Measurements from ENCODE around the gene PPP4R2.

Gene PPP4R2

DNA sequence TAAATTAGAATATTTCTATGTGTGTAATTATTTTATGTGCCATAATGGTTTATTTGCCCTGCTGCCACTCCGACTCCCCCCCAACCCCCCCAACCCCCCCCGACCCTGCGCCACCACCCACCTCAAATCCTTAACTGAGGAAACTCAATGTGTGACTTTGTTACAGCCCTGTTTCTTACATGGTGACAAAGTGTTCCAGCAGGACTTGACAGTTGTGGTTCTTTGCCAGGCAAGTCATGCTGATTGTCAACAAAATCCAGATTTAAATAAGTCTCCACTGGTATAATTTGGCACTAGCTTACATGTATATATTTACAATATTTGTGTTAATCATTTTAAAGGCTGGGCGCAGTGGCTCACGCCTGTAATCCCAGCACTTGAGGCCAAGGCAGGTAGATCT is 72.6 kb downstream of the PPP4R2 start:
- ChIA-PET CTCF (no interaction called here), POLR2A (no interaction called here)
- TF ChIP-seq L3MBTL2 (conservative IDR thresholded peaks at IDR 0.05), result no peak
- no peak for DNase-seq (ENCODE audit: extremely low spot score)

- ChIA-PET POLR2A (no interaction called here), CTCF (no interaction called here)
These were observed 73.3 kb downstream of the PPP4R2 start for GRCh38 chr3:73069775-73070444.

DNA sequence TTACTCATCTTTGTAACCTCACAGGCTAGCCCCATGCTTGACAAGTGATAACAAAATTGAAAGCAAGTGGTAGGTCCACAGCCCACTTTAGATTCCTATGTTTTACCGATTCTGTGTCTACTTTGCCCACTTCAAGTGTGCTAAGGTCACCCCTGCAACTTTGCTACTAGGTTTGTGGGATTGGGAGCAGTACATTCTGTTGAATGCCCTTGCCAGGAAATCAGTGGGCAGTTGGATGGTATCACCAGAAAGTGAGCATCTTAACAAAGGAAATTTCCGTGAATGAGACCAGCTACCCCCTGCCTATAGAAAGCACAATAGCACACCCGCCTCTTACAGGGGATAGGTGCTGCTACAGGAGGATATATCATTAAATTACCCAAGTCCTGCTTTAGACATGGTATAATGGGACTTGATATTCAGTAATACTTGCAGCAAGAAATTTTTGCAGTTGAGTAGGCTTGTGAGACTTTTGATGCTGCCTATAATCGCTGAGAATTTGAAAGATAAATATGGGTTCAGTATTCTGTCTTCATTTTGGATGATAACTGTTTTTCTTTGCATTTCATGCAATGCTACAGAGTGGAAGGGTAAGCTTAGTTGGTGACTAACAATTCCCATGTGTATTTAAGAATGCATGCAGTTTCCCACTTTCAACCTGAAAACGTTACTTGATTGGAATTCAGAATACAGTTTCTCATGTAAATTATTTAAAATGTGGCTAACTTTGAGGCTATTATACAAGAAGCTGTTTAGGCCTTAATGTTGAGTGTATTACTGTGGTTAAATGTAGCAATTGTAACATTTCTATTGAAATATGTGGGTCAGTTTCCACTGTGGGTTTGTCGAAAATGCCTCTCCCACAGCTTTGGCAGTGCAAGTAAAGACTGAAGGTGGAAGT is 74.3 kb downstream of the PPP4R2 start:
- no peak for DNase-seq (ENCODE audit: extremely low spot score)
- TF ChIP-seq, protein P1, sequence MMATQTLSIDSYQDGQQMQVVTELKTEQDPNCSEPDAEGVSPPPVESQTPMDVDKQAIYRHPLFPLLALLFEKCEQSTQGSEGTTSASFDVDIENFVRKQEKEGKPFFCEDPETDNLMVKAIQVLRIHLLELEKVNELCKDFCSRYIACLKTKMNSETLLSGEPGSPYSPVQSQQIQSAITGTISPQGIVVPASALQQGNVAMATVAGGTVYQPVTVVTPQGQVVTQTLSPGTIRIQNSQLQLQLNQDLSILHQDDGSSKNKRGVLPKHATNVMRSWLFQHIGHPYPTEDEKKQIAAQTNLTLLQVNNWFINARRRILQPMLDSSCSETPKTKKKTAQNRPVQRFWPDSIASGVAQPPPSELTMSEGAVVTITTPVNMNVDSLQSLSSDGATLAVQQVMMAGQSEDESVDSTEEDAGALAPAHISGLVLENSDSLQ (IDR thresholded peaks at IDR 0.05), result no peak
- ChIA-PET CTCF (no interaction called here), POLR2A (no interaction called here)

More at GRCh38 chr3:73069775-73070444, 73.3 kb downstream of the PPP4R2 start:
- DNase-seq (ENCODE audit: extremely low spot score), result no peak
- TF ChIP-seq LEF1 (IDR thresholded peaks at IDR 0.05; ENCODE audit: borderline replicate concordance), result no peak
- TF ChIP-seq HDGF (IDR thresholded peaks at IDR 0.05; ENCODE audit: borderline replicate concordance), result no peak
- no peak for TF ChIP-seq FOXK2 (IDR thresholded peaks at IDR 0.05)
- TF ChIP-seq BHLHE40 (IDR thresholded peaks at IDR 0.05; ENCODE audit: borderline replicate concordance), result no peak

DNA sequence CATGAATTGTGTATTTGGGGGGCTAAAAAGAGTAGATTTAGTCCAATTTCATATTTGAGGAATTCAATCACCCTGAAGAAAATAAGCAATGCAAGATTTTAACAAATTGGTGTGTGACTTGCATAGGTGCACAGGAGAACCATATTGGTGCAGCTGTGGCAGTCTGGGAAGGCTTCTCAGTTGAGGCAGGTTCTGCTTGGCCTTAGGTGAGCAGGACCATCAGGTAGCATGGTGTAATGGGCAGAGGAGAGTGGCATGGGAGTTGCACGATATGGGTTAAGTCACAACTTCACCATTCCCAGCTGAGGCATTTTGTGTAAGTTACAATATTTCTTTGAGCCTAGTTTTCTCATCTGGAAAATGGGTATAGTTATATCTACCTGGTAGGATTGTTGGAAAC is 75.3 kb downstream of the PPP4R2 start:
- ChIA-PET CTCF (interaction anchor here (1.2 kb wide), 1 partner anchor 221 kb away, joined by 3 read pairs; no protein-coding TSS in a partner anchor), POLR2A (no interaction called here)
- TF ChIP-seq L3MBTL2 (conservative IDR thresholded peaks at IDR 0.05) (no peak), LEF1 (IDR thresholded peaks at IDR 0.05; ENCODE audit: borderline replicate concordance) (no peak)
- no peak for DNase-seq (ENCODE audit: extremely low spot score)

DNA sequence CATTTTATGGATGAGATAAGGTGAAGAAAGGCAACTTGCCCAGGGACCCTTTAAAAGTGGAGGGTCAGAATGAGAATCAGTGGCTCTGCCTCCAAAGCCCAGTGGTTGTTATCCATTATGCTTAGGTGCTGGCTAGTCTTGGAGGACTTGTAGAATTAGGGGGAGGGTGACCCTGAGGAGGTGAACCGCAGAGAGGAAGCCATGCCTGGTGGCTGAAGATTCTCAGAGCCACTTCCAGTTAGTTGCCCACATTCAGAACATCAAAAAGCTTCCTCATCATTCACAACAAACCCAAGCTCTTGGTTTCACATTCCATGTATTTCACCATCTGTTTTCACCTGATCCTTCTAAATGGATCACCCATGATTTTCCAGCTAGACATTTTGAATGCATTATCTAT is 76.0 kb downstream of the PPP4R2 start:
- ChIA-PET POLR2A (no interaction called here), CTCF (interaction anchor here (1.2 kb wide), 1 partner anchor 221 kb away, joined by 3 read pairs; no protein-coding TSS in a partner anchor)
- no peak for DNase-seq (ENCODE audit: extremely low spot score)
- TF ChIP-seq FOXK2 (IDR thresholded peaks at IDR 0.05), result no peak
- TF ChIP-seq L3MBTL2 (conservative IDR thresholded peaks at IDR 0.05), result no peak
- no peak for TF ChIP-seq CTBP1 (IDR thresholded peaks at IDR 0.05; ENCODE audit: borderline replicate concordance)
- no peak for TF ChIP-seq ARNT (IDR thresholded peaks at IDR 0.05)
- TF ChIP-seq HDGF (IDR thresholded peaks at IDR 0.05; ENCODE audit: borderline replicate concordance), result no peak
- TF ChIP-seq FOXA1 (IDR thresholded peaks at IDR 0.05), result no peak
- no peak for TF ChIP-seq BHLHE40 (IDR thresholded peaks at IDR 0.05; ENCODE audit: borderline replicate concordance)
- TF ChIP-seq ZNF384 (IDR thresholded peaks at IDR 0.05), result no peak

DNA sequence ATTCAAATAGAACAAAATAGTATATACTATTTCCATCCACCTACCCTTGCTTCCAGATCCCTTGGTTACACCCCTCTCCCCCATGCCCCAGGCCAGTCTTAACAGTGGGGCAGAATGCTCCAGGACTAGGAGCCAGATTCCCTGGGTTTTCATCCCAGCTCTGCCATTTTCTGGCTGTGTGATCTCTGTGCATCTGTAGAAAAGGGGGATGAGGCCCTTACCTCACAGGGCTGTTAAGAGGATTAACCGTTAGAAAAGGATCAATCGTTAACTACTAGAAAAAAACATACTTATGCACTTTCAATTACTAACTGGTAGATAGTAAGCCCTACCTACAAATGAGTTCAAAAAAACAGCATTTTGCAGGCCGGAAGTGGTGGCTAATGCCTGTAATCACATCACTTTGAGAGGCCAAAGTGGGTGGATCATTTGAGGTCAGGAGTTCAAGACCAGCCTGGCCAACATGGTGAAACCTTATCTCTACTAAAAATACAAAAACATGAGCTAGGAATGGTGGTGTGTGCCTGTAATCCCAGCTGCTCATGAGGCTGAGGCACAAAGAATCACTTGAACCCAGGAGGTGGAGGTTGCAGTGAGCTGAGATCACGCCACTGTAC is 76.6 kb downstream of the PPP4R2 start:
- ChIA-PET CTCF (interaction anchor here (1.2 kb wide), 1 partner anchor 222 kb away, joined by 3 read pairs; no protein-coding TSS in a partner anchor), POLR2A (no interaction called here)
- DNase-seq (ENCODE audit: extremely low spot score), result no peak
- TF ChIP-seq FOXA1 (IDR thresholded peaks at IDR 0.05) (no peak), ZNF384 (IDR thresholded peaks at IDR 0.05) (no peak), ELF4 (IDR thresholded peaks at IDR 0.05) (no peak), SP1 (IDR thresholded peaks at IDR 0.05) (no peak), LEF1 (IDR thresholded peaks at IDR 0.05; ENCODE audit: borderline replicate concordance) (no peak), SUZ12 (IDR thresholded peaks at IDR 0.05) (no peak), HDGF (IDR thresholded peaks at IDR 0.05; ENCODE audit: borderline replicate concordance) (no peak), BHLHE40 (IDR thresholded peaks at IDR 0.05; ENCODE audit: borderline replicate concordance) (no peak), FOXK2 (IDR thresholded peaks at IDR 0.05) (no peak)
- TF ChIP-seq, protein P1 (IDR thresholded peaks at IDR 0.05), result no peak

- TF ChIP-seq, protein P1 (IDR thresholded peaks at IDR 0.05), result no peak
- no peak for TF ChIP-seq ARNT (IDR thresholded peaks at IDR 0.05)
- no peak for TF ChIP-seq SP1 (IDR thresholded peaks at IDR 0.05)
- TF ChIP-seq FOXK2 (IDR thresholded peaks at IDR 0.05), result no peak
- TF ChIP-seq ZNF384 (IDR thresholded peaks at IDR 0.05), result no peak
- POLR2A ChIA-PET, result no interaction called here
- CTCF ChIA-PET, result no interaction called here
- no peak for DNase-seq (ENCODE audit: extremely low spot score)
These were observed 78.2 kb downstream of the PPP4R2 start for GRCh38 chr3:73074781-73075180.
